HG02970 (cell line): Measurements from ENCODE around the gene MTG1.
"Not testable (repeated sequence)": the region's sequence is repeated elsewhere in the genome, so short reads cannot be mapped to it uniquely, and the experiment has no call there.

Source experiments
- ATAC-seq: cut with Tn5 transposase; IDR thresholded peaks from one replicate; pipeline ENCODE4 v1.9.1; 2021; ENCODE audit warnings: mild to moderate bottlenecking, moderate library complexity, moderate number of reproducible peaks; ENCODE audit not compliant: unreplicated experiment, low FRiP score

MTG1 gene

GRCh38 chr10:133421336-133422222 is 27.6 kb downstream of the MTG1 start:
- ATAC-seq: no peak

- ATAC-seq: no peak
Observed at GRCh38 chr10:133422223-133422806, 28.4 kb downstream of the MTG1 start.

GRCh38 chr10:133422807-133423771 is 29.1 kb downstream of the MTG1 start:
- no peak for ATAC-seq

- ATAC-seq: not testable (repeated sequence)
Observed at GRCh38 chr10:133424102-133424501, 30.1 kb downstream of the MTG1 start.

- not testable (repeated sequence) for ATAC-seq
Observed at GRCh38 chr10:133424601-133425000, 30.6 kb downstream of the MTG1 start, which contains the start of gene SPRN. TSS of gene SPRN (minus strand) at chr10:133424625. CDS start at chr10:133423681, 944 bp downstream.

- ATAC-seq: not testable (repeated sequence)
Observed at GRCh38 chr10:133429571-133429970, 35.6 kb downstream of the MTG1 start.

- not testable (repeated sequence) for ATAC-seq
Observed at GRCh38 chr10:133431888-133432613, 38.1 kb downstream of the MTG1 start.

- not testable (repeated sequence) for ATAC-seq
Observed at GRCh38 chr10:133432789-133433188, 38.8 kb downstream of the MTG1 start.

GRCh38 chr10:133438711-133439273 is 44.8 kb downstream of the MTG1 start:
- ATAC-seq: no peak

- no peak for ATAC-seq
Observed at GRCh38 chr10:133439517-133440461, 45.8 kb downstream of the MTG1 start.

GRCh38 chr10:133440633-133441285 is 46.8 kb downstream of the MTG1 start:
- ATAC-seq: no peak

GRCh38 chr10:133441356-133441755 is 47.4 kb downstream of the MTG1 start:
- ATAC-seq: not testable (repeated sequence)

- ATAC-seq: no peak
Observed at GRCh38 chr10:133441780-133442179, 47.8 kb downstream of the MTG1 start.

- ATAC-seq: no peak
Observed at GRCh38 chr10:133442191-133442966, 48.4 kb downstream of the MTG1 start.

- ATAC-seq: no peak
Observed at GRCh38 chr10:133442967-133443924, 49.3 kb downstream of the MTG1 start.
